Body of pancreas (tissue), 4 donors: ENCODE data around the gene GOLPH3.

Experiments
- CTCF ChIP-seq, 7 experiments: fragments of 450-650 bp in 4 of 7; fragments of 200-600 bp in 3 of 7; sonication (generic) in 3 of 7; IDR thresholded peaks; one replicate each; pipeline ENCODE4 v1.5.1; 2016 to 2019; ENCODE audit warnings: antibody characterized with exemption in 7 of 7
- POLR2A ChIP-seq, 3 donors: fragments of 450-650 bp; IDR thresholded peaks; one replicate each; pipeline ENCODE4 v1.6.1; 2016; ENCODE audit warnings: antibody characterized with exemption in 3 of 3, mild to moderate bottlenecking in 2 of 3

GRCh38 chr5:32123889-32124676, 50.0 kb downstream of the GOLPH3 start:
- TF ChIP-seq CTCF (IDR thresholded peaks at IDR 0.05) (no peak), POLR2A (IDR thresholded peaks at IDR 0.05) (no peak)
